Upper lobe of left lung (tissue), 4 donors: ENCODE data around the gene NCOR2.

ENCODE experiments used
- CTCF ChIP-seq, 6 experiments: fragments of 450-650 bp in 4 of 6; fragments of 200-600 bp in 2 of 6; sonication (generic) in 2 of 6; IDR thresholded peaks; one replicate each; pipeline ENCODE4 v1.5.1; 2016 to 2019; ENCODE audit warnings: antibody characterized with exemption in 6 of 6
- POLR2A ChIP-seq, 4 donors: fragments of 450-650 bp; IDR thresholded peaks; one replicate each; pipeline ENCODE4 v1.5.1; 2016 to 2017; ENCODE audit warnings: antibody characterized with exemption in 4 of 4, mild to moderate bottlenecking in 2 of 4
- POLR2AphosphoS5 ChIP-seq, 2 donors: sonication (generic); formaldehyde crosslinking; IDR thresholded peaks; one replicate each; pipeline ENCODE4 v1.5.1; 2017; ENCODE audit warnings: antibody characterized with exemption in 2 of 2

DNA sequence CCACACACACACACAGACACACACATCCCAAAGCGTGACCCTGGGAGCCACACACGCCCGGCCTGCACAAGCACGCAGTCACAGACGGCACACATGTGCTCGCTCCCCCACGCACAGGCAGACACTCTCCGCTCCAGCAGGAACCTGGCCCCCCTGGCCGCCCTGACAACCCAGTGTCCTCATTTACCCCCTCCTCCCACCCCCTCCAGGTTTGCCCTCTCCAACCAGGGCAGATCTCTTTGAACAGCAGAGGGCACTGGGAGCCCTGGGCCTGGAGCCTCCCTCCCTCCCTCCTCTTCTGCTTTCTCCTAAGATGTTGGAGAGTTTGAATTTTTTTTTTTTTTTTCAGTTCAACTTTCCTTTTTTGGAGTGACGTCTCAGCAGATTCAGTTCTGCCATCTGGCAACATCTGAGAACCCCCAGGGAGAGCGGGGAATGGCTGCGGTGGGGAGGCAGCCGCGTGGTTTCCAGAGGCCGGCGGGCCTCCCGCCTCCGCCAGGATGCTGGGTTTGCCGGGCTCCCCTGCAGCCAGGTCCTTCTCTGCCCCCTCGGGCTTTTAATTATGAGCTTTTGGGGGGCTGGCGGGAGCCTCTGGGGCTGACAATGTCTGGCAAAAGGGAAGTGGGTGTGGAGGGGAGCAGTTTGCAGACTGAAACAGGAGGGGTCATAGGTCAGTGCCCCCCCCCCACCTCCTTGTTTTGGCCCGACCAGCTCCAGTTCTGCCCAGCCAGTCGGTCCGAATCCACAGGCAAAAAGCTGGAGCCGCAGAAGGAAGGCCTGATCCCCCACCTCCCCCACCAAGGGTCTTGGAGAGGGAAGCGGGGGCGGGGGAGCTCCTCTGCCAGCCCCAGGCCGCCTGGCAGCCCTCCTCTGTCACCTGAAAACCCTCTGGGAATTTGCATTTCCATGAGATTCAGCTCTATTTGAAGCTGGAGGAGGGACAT is 1.3 kb upstream of the NCOR2 start:
- TF ChIP-seq POLR2AphosphoS5 (IDR thresholded peaks at IDR 0.05) (no peak), POLR2A (IDR thresholded peaks at IDR 0.05) (peak in 1 of 4 donors; percentile 34), CTCF (IDR thresholded peaks at IDR 0.05) (peak in 1 of 6 experiments; percentile 58)
